ENCODE data around the gene FICD. TPM values are rescaled to one million over a fixed set of nuclear protein-coding genes. Genes with fewer than 3 reads are reported as not detected.

Gene FICD
- total RNA-seq, 1 experiment from 2014 or later: 10.1 TPM

DNA sequence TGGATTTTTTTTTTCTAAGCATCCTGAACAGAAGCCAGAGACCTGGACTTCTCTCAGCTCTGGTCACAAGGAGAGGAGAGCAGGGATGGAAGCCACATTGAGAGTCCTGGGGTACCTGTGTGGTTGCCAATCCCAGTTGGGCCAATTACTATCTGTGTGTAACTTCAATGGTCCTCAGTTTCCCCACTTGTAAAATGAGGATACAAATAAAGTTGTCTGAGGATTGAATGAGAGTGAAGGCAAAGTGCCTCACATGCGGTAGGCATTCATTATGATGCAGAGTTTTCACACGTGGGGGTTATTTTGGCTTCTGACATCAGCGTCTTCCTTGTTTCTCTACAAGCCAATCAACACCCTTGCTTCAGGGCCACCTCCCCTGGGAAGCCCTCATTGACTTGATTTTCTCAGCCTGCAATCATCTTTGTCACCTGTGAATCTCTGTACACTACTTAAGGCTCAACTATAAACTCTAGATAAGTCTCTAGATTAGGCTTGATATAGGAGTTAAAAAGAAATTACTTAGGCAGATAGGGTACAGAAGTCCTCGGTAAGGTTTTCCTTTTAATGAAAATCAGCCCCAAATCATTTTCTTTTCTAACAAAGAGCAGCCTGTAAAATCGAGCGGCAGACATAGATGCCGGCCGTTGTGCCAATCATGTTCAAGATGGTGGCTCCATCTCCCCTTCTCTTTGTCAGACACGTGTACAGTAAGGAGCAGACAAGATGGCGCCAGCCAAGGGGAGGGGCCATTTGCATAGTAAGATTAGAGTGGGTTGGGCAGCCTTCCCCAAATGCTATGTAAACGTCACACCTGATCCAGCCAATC lies 37.8 kb upstream of the FICD start:
- Histone ChIP-seq H3K4me3 (ENCODE audit: low read depth in 2 of 2, low read length in 2 of 2) (no peak overlapping the region), H3K27ac (ENCODE audit: low read length) (peak overlapping the region; percentile 71), H3K4me1 (ENCODE audit: control insufficient read depth, insufficient read depth, low read length) (peaks cover 13% of the 10 kb centered on the region), H3K9me3 (ENCODE audit: control insufficient read depth, insufficient read depth, low read depth, low read length) (no peaks in the 10 kb centered on the region), H3K36me3 (ENCODE audit: control insufficient read depth, insufficient read depth, low read length) (no peaks in the 10 kb centered on the region), H3K27me3 (ENCODE audit: control insufficient read depth, insufficient read depth, low read length) (no peaks in the 10 kb centered on the region)
- ATAC-seq (no peak; the same call in 1 of the 2 replicates), DNase-seq (ENCODE audit: low read depth, low spot score) (no peak)
- in situ Hi-C loops (cut with HindIII; ENCODE audit: low pct_unique_long_range_greater_than_20kb, low sequenced_read_pairs): no loop called here
- no TSS peak for BruUV-seq (replicated peaks)
- intact Hi-C loops (cut with micrococcal nuclease; ENCODE audit: unreplicated experiment): no loop called here
- POLR2A ChIA-PET: no interaction called here
- no peak for TF ChIP-seq TCF7L2 (IDR thresholded peaks at IDR 0.05; ENCODE audit: low read depth, low read length)
- TF ChIP-seq, protein P1, sequence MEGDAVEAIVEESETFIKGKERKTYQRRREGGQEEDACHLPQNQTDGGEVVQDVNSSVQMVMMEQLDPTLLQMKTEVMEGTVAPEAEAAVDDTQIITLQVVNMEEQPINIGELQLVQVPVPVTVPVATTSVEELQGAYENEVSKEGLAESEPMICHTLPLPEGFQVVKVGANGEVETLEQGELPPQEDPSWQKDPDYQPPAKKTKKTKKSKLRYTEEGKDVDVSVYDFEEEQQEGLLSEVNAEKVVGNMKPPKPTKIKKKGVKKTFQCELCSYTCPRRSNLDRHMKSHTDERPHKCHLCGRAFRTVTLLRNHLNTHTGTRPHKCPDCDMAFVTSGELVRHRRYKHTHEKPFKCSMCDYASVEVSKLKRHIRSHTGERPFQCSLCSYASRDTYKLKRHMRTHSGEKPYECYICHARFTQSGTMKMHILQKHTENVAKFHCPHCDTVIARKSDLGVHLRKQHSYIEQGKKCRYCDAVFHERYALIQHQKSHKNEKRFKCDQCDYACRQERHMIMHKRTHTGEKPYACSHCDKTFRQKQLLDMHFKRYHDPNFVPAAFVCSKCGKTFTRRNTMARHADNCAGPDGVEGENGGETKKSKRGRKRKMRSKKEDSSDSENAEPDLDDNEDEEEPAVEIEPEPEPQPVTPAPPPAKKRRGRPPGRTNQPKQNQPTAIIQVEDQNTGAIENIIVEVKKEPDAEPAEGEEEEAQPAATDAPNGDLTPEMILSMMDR (IDR thresholded peaks at IDR 0.05): no peak
- TF ChIP-seq POLR2AphosphoS5 (IDR thresholded peaks at IDR 0.05; ENCODE audit: low read depth, low read length): no peak
- TF ChIP-seq, protein P2, sequence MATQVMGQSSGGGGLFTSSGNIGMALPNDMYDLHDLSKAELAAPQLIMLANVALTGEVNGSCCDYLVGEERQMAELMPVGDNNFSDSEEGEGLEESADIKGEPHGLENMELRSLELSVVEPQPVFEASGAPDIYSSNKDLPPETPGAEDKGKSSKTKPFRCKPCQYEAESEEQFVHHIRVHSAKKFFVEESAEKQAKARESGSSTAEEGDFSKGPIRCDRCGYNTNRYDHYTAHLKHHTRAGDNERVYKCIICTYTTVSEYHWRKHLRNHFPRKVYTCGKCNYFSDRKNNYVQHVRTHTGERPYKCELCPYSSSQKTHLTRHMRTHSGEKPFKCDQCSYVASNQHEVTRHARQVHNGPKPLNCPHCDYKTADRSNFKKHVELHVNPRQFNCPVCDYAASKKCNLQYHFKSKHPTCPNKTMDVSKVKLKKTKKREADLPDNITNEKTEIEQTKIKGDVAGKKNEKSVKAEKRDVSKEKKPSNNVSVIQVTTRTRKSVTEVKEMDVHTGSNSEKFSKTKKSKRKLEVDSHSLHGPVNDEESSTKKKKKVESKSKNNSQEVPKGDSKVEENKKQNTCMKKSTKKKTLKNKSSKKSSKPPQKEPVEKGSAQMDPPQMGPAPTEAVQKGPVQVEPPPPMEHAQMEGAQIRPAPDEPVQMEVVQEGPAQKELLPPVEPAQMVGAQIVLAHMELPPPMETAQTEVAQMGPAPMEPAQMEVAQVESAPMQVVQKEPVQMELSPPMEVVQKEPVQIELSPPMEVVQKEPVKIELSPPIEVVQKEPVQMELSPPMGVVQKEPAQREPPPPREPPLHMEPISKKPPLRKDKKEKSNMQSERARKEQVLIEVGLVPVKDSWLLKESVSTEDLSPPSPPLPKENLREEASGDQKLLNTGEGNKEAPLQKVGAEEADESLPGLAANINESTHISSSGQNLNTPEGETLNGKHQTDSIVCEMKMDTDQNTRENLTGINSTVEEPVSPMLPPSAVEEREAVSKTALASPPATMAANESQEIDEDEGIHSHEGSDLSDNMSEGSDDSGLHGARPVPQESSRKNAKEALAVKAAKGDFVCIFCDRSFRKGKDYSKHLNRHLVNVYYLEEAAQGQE (IDR thresholded peaks at IDR 0.05; ENCODE audit: insufficient read depth in 1 of 2, low read depth in 2 of 2, low read length in 1 of 2): no peak
- TF ChIP-seq SIN3A (IDR thresholded peaks at IDR 0.05; ENCODE audit: borderline replicate concordance, insufficient read depth, low read depth, low read length): no peak
- CTCF ChIA-PET: no interaction called here

DNA sequence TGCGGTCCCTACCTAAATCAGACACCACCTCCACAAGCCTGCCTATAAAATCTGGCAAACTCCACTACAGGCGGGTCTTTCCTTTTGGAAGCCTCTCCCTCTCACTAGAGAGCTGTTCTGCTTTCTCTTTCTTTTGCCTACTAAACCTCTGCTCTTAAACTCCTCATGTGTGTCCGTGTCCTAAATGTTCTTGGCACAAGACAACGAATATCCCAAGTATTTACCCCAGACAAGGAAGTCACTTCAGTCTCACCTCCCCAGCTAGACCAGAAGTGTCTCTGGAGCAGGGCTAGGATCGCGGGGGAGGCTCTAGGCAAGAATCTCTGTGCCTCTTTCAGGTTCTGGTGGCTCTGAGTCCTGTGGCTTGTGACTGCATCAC lies 37.2 kb upstream of the FICD start:
- in situ Hi-C loops (cut with HindIII; ENCODE audit: low pct_unique_long_range_greater_than_20kb, low sequenced_read_pairs): no loop called here
- no TSS peak for BruUV-seq (replicated peaks)
- ATAC-seq (peak; percentile 19; the same call in 1 of the 2 replicates), DNase-seq (ENCODE audit: low read depth, low spot score) (no peak)
- Histone ChIP-seq H3K4me3 (ENCODE audit: low read depth in 2 of 2, low read length in 2 of 2) (no peak overlapping the region), H3K4me1 (ENCODE audit: control insufficient read depth, insufficient read depth, low read length) (peaks cover 13% of the 10 kb centered on the region), H3K27me3 (ENCODE audit: control insufficient read depth, insufficient read depth, low read length) (no peaks in the 10 kb centered on the region), H3K9me3 (ENCODE audit: control insufficient read depth, insufficient read depth, low read depth, low read length) (no peaks in the 10 kb centered on the region), H3K36me3 (ENCODE audit: control insufficient read depth, insufficient read depth, low read length) (no peaks in the 10 kb centered on the region), H3K27ac (ENCODE audit: low read length) (peak overlapping the region; percentile 71)
- ChIA-PET CTCF (no interaction called here), POLR2A (no interaction called here)
- intact Hi-C loops (cut with micrococcal nuclease; ENCODE audit: unreplicated experiment): no loop called here
- TF ChIP-seq TCF7L2 (IDR thresholded peaks at IDR 0.05; ENCODE audit: low read depth, low read length): no peak

DNA sequence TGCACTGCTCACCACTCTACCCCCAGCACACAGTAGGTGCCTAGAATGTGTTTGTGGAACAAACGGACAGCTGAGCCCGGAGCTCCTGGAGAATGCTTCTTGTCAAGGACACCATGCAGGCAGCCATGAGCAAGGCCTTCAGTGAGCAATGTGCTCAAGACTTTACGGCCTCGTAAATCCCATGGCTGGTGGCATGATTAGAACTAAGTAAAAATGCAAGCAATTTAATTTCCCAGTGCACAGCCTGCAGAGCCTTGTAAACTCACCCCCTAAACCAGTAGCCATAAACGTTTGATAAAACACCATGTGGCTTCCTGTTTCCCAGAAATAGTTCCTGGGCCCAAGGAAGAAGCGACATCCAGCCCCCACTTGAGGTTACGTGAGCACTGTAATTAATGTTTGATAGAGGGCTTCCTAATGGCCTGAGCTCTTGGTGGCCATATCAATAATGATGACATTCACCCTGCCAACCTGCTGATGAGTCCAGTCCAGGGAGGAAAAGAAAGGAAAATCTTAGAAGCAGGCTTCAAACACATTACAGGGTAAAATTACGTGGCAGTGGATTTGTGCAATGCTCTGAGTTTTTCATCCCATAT lies 36.4 kb upstream of the FICD start:
- H3K4me3 ChIP-seq (ENCODE audit: low read depth in 2 of 2, low read length in 2 of 2): no peak overlapping the region
- in situ Hi-C loops (cut with HindIII; ENCODE audit: low pct_unique_long_range_greater_than_20kb, low sequenced_read_pairs): no loop called here
- peak overlapping the region; percentile 71 for H3K27ac ChIP-seq (ENCODE audit: low read length)
- ChIA-PET POLR2A (no interaction called here), CTCF (no interaction called here)
- H3K27me3 ChIP-seq (ENCODE audit: control insufficient read depth, insufficient read depth, low read length): no peaks in the 10 kb centered on the region
- BruUV-seq (replicated peaks): no TSS peak
- peak; percentile 59 for ATAC-seq
- H3K4me1 ChIP-seq (ENCODE audit: control insufficient read depth, insufficient read depth, low read length): peaks cover 18% of the 10 kb centered on the region
- peak; percentile 65; the same call in 1 of the 2 replicates for TF ChIP-seq TCF7L2 (IDR thresholded peaks at IDR 0.05; ENCODE audit: low read depth, low read length)
- TF ChIP-seq, protein P1 (IDR thresholded peaks at IDR 0.05): no peak
- no peaks in the 10 kb centered on the region for H3K9me3 ChIP-seq (ENCODE audit: control insufficient read depth, insufficient read depth, low read depth, low read length)
- no peak for DNase-seq (ENCODE audit: low read depth, low spot score)
- no peaks in the 10 kb centered on the region for H3K36me3 ChIP-seq (ENCODE audit: control insufficient read depth, insufficient read depth, low read length)
- intact Hi-C loops (cut with micrococcal nuclease; ENCODE audit: unreplicated experiment): no loop called here
